Ishikawa (cell line): ENCODE measurements around the gene COL18A1.

Experiments
- FOXM1 ChIP-seq: IDR thresholded peaks from 2 replicates; pipeline ENCODE4 v1.6.1; 2012; ENCODE audit warnings: low read depth, borderline replicate concordance
- NFIC ChIP-seq: IDR thresholded peaks from 2 replicates; pipeline ENCODE4 v1.6.1; 2012
- RAD21 ChIP-seq: IDR thresholded peaks from 2 replicates; pipeline ENCODE4 v1.6.1; 2012; ENCODE audit warnings: low read depth
- REST ChIP-seq: IDR thresholded peaks from 2 replicates; pipeline ENCODE4 v1.6.1; 2012; ENCODE audit warnings: low read depth, mild to moderate bottlenecking
- USF1 ChIP-seq: IDR thresholded peaks from 2 replicates; pipeline ENCODE4 v1.6.1; 2012

- TF ChIP-seq USF1 (no peak), REST (no peak), RAD21 (no peak), FOXM1 (no peak), NFIC (no peak)
Measured at GRCh38 chr21:45384656-45385548, 20.1 kb upstream of the COL18A1 start.
